ENCODE measurements around the gene ASGR1. TPM values are rescaled to one million over a fixed set of nuclear protein-coding genes. Genes with fewer than 3 reads are reported as not detected.

Gene ASGR1
- total RNA-seq, 4 donors from 2014 or later: 0.21 to 1.5 (median 0.59) TPM; not detected in 1

- Histone ChIP-seq H3K36me3 (no peaks in the 10 kb centered on the region), H3K27me3 (peaks cover 0 to 11% of the 10 kb centered on the region in 2 donors), H3K4me1 (peaks cover 0 to 46% (median 16%) of the 10 kb centered on the region in 4 donors), H3K4me3 (no peak overlapping the region), H3K9me3 (no peaks in the 10 kb centered on the region), H3K27ac (no peak overlapping the region)
- DNase-seq (ENCODE audit: low spot score in 2 of 2): no peak
- WGBS, 2 donors: 26 to 34% methylated on average over 25 to 37 of the region's 37 CpGs
- no peak for TF ChIP-seq EP300 (IDR thresholded peaks at IDR 0.05)
- no peak for TF ChIP-seq CTCF (IDR thresholded peaks at IDR 0.05)
- no peak for TF ChIP-seq POLR2A (IDR thresholded peaks at IDR 0.05)
Observed at GRCh38 chr17:7211491-7212273, 32.5 kb upstream of the ASGR1 start.

GRCh38 chr17:7208754-7209460, 29.7 kb upstream of the ASGR1 start:
- no peak overlapping the region for H3K4me3 ChIP-seq
- no peaks in the 10 kb centered on the region for H3K36me3 ChIP-seq
- DNase-seq (ENCODE audit: low spot score in 2 of 2): no peak
- no peak overlapping the region for H3K27ac ChIP-seq
- 78 to 84% methylated on average over 9 of the region's 9 CpGs for WGBS, 2 donors
- peaks cover 0 to 11% of the 10 kb centered on the region in 2 donors for H3K27me3 ChIP-seq
- H3K4me1 ChIP-seq: peaks cover 0 to 31% (median 5%) of the 10 kb centered on the region in 4 donors
- no peaks in the 10 kb centered on the region for H3K9me3 ChIP-seq
- TF ChIP-seq CTCF (IDR thresholded peaks at IDR 0.05) (no peak), EP300 (IDR thresholded peaks at IDR 0.05) (no peak), POLR2A (IDR thresholded peaks at IDR 0.05) (no peak)

GRCh38 chr17:7208027-7208571, 28.9 kb upstream of the ASGR1 start:
- Histone ChIP-seq H3K27me3 (peaks cover 0 to 11% of the 10 kb centered on the region in 2 donors), H3K4me1 (peaks cover 0 to 27% (median 4%) of the 10 kb centered on the region in 4 donors), H3K4me3 (no peak overlapping the region), H3K36me3 (peaks cover 0 to 7% (median 3%) of the 10 kb centered on the region in 3 donors), H3K9me3 (no peaks in the 10 kb centered on the region), H3K27ac (no peak overlapping the region)
- WGBS, 2 donors: 38 to 43% methylated on average over 19 to 21 of the region's 21 CpGs
- DNase-seq (ENCODE audit: low spot score in 2 of 2): no peak
- TF ChIP-seq POLR2A (IDR thresholded peaks at IDR 0.05): no peak
- TF ChIP-seq EP300 (IDR thresholded peaks at IDR 0.05): no peak
- no peak for TF ChIP-seq CTCF (IDR thresholded peaks at IDR 0.05)

GRCh38 chr17:7207120-7208001, 28.2 kb upstream of the ASGR1 start:
- Histone ChIP-seq H3K27me3 (peaks cover 0 to 6% of the 10 kb centered on the region in 2 donors), H3K27ac (no peak overlapping the region), H3K9me3 (no peaks in the 10 kb centered on the region), H3K4me1 (peaks cover 0 to 27% (median 4%) of the 10 kb centered on the region in 4 donors), H3K36me3 (peaks cover 0 to 14% (median 4%) of the 10 kb centered on the region in 3 donors), H3K4me3 (no peak overlapping the region)
- DNase-seq (ENCODE audit: low spot score in 2 of 2): no peak
- TF ChIP-seq CTCF (IDR thresholded peaks at IDR 0.05) (no peak), EP300 (IDR thresholded peaks at IDR 0.05) (no peak), POLR2A (IDR thresholded peaks at IDR 0.05) (no peak)
- 55 to 66% methylated on average over 24 of the region's 24 CpGs for WGBS, 2 donors
